Choroid plexus epithelial cell (primary cell): ENCODE measurements around the gene KBTBD12.

Experiments used
- DNase-seq: peaks from one replicate; pipeline ENCODE4 v3.0.0-alpha.2; 2010; ENCODE audit warnings: low read depth
- H3K4me3 ChIP-seq: 2 replicates; pipeline ENCODE4 v1.5.1; 2011; ENCODE audit warnings: low read depth, mild to moderate bottlenecking, control low read depth, low read length, moderate library complexity
- CTCF ChIP-seq: conservative IDR thresholded peaks from 2 replicates; pipeline ENCODE4 v1.5.1; 2011; ENCODE audit warnings: low read depth, mild to moderate bottlenecking, control low read depth, inconsistent platforms, low read length, moderate library complexity

KBTBD12 gene

GRCh38 chr3:128016502-128016901 lies 101.5 kb downstream of the KBTBD12 start:
- H3K4me3 ChIP-seq: no peak overlapping the region
- no peak for TF ChIP-seq CTCF
- no peak for DNase-seq

- H3K4me3 ChIP-seq: no peak overlapping the region
- DNase-seq: no peak
- no peak for TF ChIP-seq CTCF
These were observed 106.8 kb downstream of the KBTBD12 start for GRCh38 chr3:128021768-128022372.

GRCh38 chr3:128033102-128033501 lies 118.1 kb downstream of the KBTBD12 start:
- no peak overlapping the region for H3K4me3 ChIP-seq
- TF ChIP-seq CTCF: no peak
- no peak for DNase-seq

GRCh38 chr3:128036119-128036518 lies 121.1 kb downstream of the KBTBD12 start:
- no peak for TF ChIP-seq CTCF
- DNase-seq: no peak
- no peak overlapping the region for H3K4me3 ChIP-seq
